22Rv1 (cell line): ENCODE data around the gene UNC13C.

ENCODE experiments used
- CTCF ChIP-seq: fragments of 450-650 bp; IDR thresholded peaks from 2 replicates; pipeline ENCODE4 v1.5.1; 2017; ENCODE audit warnings: mild to moderate bottlenecking
- ZFX ChIP-seq: fragments of 450-650 bp; IDR thresholded peaks from 2 replicates; pipeline ENCODE4 v1.6.1; 2017; ENCODE audit warnings: antibody characterized with exemption, borderline replicate concordance

GRCh38 chr15:54099010-54099409 lies 120.8 kb downstream of the UNC13C start:
- TF ChIP-seq CTCF, result no peak
- no peak for TF ChIP-seq ZFX
